Right cardiac atrium (tissue), 5 donors: ENCODE measurements around the gene TBC1D7. TPM values are rescaled to one million over a fixed set of nuclear protein-coding genes. Genes with fewer than 3 reads are reported as not detected.

ENCODE experiments used
- ATAC-seq, 2 donors: fragments of 200-7000 bp; cut with Tn5 transposase; one replicate each; pipeline versions ENCODE4 v1.8.0 to v1.9.1; 2020; ENCODE audit warnings: moderate library complexity in 2 of 2, mild to moderate bottlenecking in 1 of 2
- DNase-seq, 3 donors: peaks; one replicate each; pipeline ENCODE4 v3.0.0-alpha.2; 2020
- H3K27ac ChIP-seq: one replicate; pipeline ENCODE4 v1.5.1; 2013; ENCODE audit warnings: mild to moderate bottlenecking, low read length, control low read depth, moderate library complexity
- H3K27me3 ChIP-seq: one replicate; pipeline ENCODE4 v1.6.1; 2013; ENCODE audit not compliant: control insufficient read depth, insufficient read depth
- H3K4me1 ChIP-seq: one replicate; pipeline ENCODE4 v1.6.1; 2013; ENCODE audit warnings: low read length; ENCODE audit not compliant: control insufficient read depth, insufficient read depth
- H3K4me3 ChIP-seq: one replicate; pipeline ENCODE4 v1.5.1; 2013; ENCODE audit warnings: low read length, control low read depth
- H3K9me3 ChIP-seq: one replicate; pipeline ENCODE4 v1.6.1; 2013; ENCODE audit warnings: low read length; ENCODE audit not compliant: control insufficient read depth
- WGBS: extraction: QIAGEN DNeasy Blood & Tissue Kit; methylation state at CpG from one replicate; pipeline ENCODE4 v1.1.7; 2013; 5-methylcytosine and 5-hydroxymethylcytosine counted together
- intact Hi-C, 4 donors: fragments of 100-400 bp; cut with DNase I; formaldehyde crosslinking; loops; one replicate each; pipeline versions ENCODE4 v1.11.0 to v1.14.0; 2022 to 2023
- polyA plus RNA-seq: library from polyadenylated mRNA; stranded (reverse); fragments of 200-250 nt; gene quantifications from one replicate; pipeline ENCODE4 v1.2.3, GENCODE V29; 2013
- total RNA-seq, 4 donors: library from RNA; stranded (reverse); fragmentation: NEBNext Ultra II Directional; extraction: Animal tissue kit (Norgen Biotek cat#: 25700); gene quantifications; one replicate each; pipeline ENCODE4 v1.2.1, GENCODE V29; 2021
- donor health status: healthy with polysubstance abuse.
- donor health status: DM: no; HTN: yes; CAD: no.
- donor health status: DM: no; HTN: no; CAD: no.
- donor health status: DM: no; HTN: yes; CAD: no; lungs with severe emphysema.
- donor health status: DM: yes; HTN: yes; CAD: no.

The TBC1D7 gene
- total and polyA plus RNA-seq, 5 donors = 21.0 to 41.8 (median 26.2) TPM

- intact Hi-C loops = no loop called here
- DNase-seq = no peak
- Histone ChIP-seq H3K9me3 (no peaks in the 10 kb centered on the region), H3K4me1 (peaks cover 2% of the 10 kb centered on the region), H3K27ac (no peak overlapping the region), H3K4me3 (no peak overlapping the region), H3K27me3 (no peaks in the 10 kb centered on the region)
- no peak for ATAC-seq
- WGBS = 84% methylated on average over 4 of the region's 4 CpGs
Observed at GRCh38 chr6:13280254-13280653, 48.1 kb downstream of the TBC1D7 start.

GRCh38 chr6:13278991-13279390, 49.3 kb downstream of the TBC1D7 start:
- Histone ChIP-seq H3K4me3 (no peak overlapping the region), H3K4me1 (peaks cover 2% of the 10 kb centered on the region), H3K27ac (no peak overlapping the region), H3K27me3 (no peaks in the 10 kb centered on the region), H3K9me3 (no peaks in the 10 kb centered on the region)
- DNase-seq (no peak), ATAC-seq (no peak)
- WGBS = 69% methylated on average over 4 of the region's 4 CpGs
- intact Hi-C loops = no loop called here

GRCh38 chr6:13278164-13278563, 50.2 kb downstream of the TBC1D7 start:
- Histone ChIP-seq H3K4me3 (no peak overlapping the region), H3K4me1 (peaks cover 2% of the 10 kb centered on the region), H3K27ac (no peak overlapping the region), H3K27me3 (no peaks in the 10 kb centered on the region), H3K9me3 (no peaks in the 10 kb centered on the region)
- whole genome bisulfite sequencing = 65% methylated on average over 3 of the region's 3 CpGs
- DNase-seq (no peak), ATAC-seq (no peak)
- intact Hi-C loops = no loop called here

GRCh38 chr6:13277231-13277630, 51.1 kb downstream of the TBC1D7 start:
- 94% methylated on average over 2 of the region's 2 CpGs for WGBS
- Histone ChIP-seq H3K4me1 (peaks cover 2% of the 10 kb centered on the region), H3K4me3 (no peak overlapping the region), H3K27me3 (no peaks in the 10 kb centered on the region), H3K9me3 (no peaks in the 10 kb centered on the region), H3K27ac (no peak overlapping the region)
- intact Hi-C loops = no loop called here
- no peak for ATAC-seq
- no peak for DNase-seq

GRCh38 chr6:13275435-13275989, 52.8 kb downstream of the TBC1D7 start:
- no peak for DNase-seq
- intact Hi-C loops = no loop called here
- Histone ChIP-seq H3K4me1 (peaks cover 2% of the 10 kb centered on the region), H3K27me3 (no peaks in the 10 kb centered on the region), H3K27ac (no peak overlapping the region), H3K9me3 (no peaks in the 10 kb centered on the region), H3K4me3 (no peak overlapping the region)
- ATAC-seq = no peak
- 88% methylated on average over 8 of the region's 8 CpGs for WGBS

- Histone ChIP-seq H3K9me3 (no peaks in the 10 kb centered on the region), H3K4me3 (no peak overlapping the region), H3K4me1 (peaks cover 2% of the 10 kb centered on the region), H3K27ac (no peak overlapping the region), H3K27me3 (no peaks in the 10 kb centered on the region)
- DNase-seq (no peak), ATAC-seq (no peak)
- intact Hi-C loops = no loop called here
- WGBS = 73% methylated on average over 6 of the region's 6 CpGs
Observed at GRCh38 chr6:13274707-13275434, 53.5 kb downstream of the TBC1D7 start.

- no peak overlapping the region for H3K4me3 ChIP-seq
- no peaks in the 10 kb centered on the region for H3K27me3 ChIP-seq
- 62% methylated on average over 21 of the region's 21 CpGs for WGBS
- H3K9me3 ChIP-seq = no peaks in the 10 kb centered on the region
- no peak overlapping the region for H3K27ac ChIP-seq
- H3K4me1 ChIP-seq = no peaks in the 10 kb centered on the region
- DNase-seq = peak in 2 of 3 donors; percentile 28 to 51
- no peak for ATAC-seq
- intact Hi-C loops = no loop called here
Observed at GRCh38 chr6:13273931-13274706, 54.2 kb downstream of the TBC1D7 start.

- Histone ChIP-seq H3K4me1 (no peaks in the 10 kb centered on the region), H3K27ac (no peak overlapping the region), H3K9me3 (no peaks in the 10 kb centered on the region), H3K27me3 (no peaks in the 10 kb centered on the region), H3K4me3 (no peak overlapping the region)
- DNase-seq = no peak
- 69% methylated on average over 10 of the region's 10 CpGs for WGBS
- ATAC-seq = no peak
- intact Hi-C loops = no loop called here
Observed at GRCh38 chr6:13273202-13273930, 55.0 kb downstream of the TBC1D7 start.

GRCh38 chr6:13272131-13273046, 55.9 kb downstream of the TBC1D7 start:
- no peaks in the 10 kb centered on the region for H3K27me3 ChIP-seq
- H3K9me3 ChIP-seq = no peaks in the 10 kb centered on the region
- ATAC-seq (peak in 1 of 2 donors; percentile 37), DNase-seq (peak; percentile 29 to 75 (median 64))
- 79% methylated on average over 24 of the region's 24 CpGs for WGBS
- intact Hi-C loops = no loop called here
- H3K27ac ChIP-seq = no peak overlapping the region
- no peaks in the 10 kb centered on the region for H3K4me1 ChIP-seq
- no peak overlapping the region for H3K4me3 ChIP-seq

- H3K27me3 ChIP-seq = no peaks in the 10 kb centered on the region
- no peak overlapping the region for H3K4me3 ChIP-seq
- H3K27ac ChIP-seq = no peak overlapping the region
- DNase-seq = no peak
- H3K9me3 ChIP-seq = no peaks in the 10 kb centered on the region
- H3K4me1 ChIP-seq = no peaks in the 10 kb centered on the region
- 54% methylated on average over 8 of the region's 8 CpGs for WGBS
- no peak for ATAC-seq
- intact Hi-C loops = no loop called here
Observed at GRCh38 chr6:13268913-13269518, 59.3 kb downstream of the TBC1D7 start.
